ENCODE measurements around the gene SRPX2.
"Not testable (repeated sequence)": the region's sequence is repeated elsewhere in the genome, so short reads cannot be mapped to it uniquely, and the experiment has no call there.

Gene SRPX2

DNA sequence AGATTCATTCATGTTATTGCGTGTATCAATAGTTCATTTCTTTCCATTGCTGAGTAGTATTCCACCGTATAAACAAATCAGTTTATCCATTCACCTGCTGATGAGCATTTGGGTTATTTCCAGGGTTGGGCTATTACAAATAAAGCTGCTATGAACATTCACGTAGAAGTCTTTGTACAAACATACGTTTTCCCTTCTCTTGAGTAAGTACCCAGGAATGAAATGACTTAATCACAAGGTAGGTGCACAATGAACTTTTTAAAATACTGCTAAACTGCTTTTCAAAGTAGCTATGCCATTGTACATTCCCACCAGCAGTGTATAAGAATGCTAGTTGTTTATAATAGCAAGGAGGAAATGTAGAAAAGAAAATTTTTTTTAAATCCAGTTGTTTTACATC lies 52.0 kb downstream of the SRPX2 start:
- DNase-seq (ENCODE audit: low read depth in 1 of 2, low spot score in 1 of 2), result no peak

DNA sequence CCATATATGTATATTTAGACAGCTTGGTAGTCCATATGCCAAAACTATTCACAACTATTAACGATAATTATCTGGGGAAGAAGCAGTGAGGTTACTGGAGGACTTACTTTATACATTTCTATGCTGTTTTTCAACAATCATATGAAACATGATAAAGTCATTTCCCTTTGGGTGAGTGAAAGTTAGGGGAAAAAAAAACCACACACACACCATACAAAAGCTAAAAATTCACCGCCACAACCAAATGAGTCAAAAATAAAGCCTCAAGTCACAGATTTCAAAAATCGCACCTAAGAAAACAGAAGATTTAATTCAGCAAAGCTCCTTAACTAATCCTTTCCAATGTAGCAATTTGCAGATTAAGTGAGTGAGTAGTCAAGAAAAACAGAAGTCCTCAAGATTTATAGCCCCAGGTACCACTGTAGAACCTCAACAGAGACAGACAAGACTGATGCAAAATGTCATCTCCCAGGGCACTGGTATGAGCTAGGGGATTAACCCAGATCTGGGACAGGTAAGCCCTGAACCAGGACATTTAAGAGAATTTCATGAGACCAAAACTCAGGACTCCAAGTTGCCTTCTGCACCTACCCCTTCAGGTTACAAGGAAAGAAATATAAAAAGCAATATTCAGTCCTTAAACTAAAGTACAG lies 52.8 kb downstream of the SRPX2 start:
- no peak for DNase-seq (ENCODE audit: low read depth in 1 of 2, low spot score in 1 of 2)

DNA sequence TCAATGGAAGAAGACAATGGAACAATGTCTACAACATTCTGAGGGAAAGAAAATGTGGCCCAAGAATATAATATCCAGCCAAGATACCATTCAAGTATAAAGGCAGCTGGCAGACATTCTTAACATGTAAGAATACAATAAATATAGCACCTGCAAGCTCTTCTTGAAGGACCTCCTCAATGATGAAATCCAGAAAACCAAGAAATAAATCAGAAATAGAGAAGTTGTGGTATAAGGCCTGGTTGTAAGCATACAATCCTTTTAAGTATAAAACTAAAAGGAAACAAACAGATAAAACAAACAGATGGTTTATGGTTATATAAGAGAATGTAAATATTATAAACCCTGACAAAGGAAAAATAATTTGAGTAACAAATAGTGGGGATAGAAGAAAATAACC lies 54.6 kb downstream of the SRPX2 start:
- no peak for DNase-seq (ENCODE audit: low read depth in 1 of 2, low spot score in 1 of 2)

DNA sequence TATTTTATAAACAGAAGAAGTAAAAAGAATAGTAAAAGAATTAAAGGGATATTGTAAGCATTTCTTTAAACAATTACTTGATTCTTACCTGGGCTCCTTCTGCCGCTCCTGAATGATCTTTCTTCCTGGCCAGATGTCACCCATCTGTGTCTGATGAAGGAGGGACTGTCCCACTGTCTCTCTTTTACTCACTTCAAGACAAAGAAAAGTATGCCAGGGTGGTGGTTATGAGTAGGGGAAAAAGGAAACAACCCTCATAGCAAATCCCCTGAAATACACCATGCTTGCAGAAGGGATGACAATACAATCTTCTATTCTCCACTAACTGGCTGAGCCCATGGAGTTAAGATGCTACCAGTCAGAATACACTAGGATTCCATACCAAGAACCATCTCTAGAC lies 56.8 kb downstream of the SRPX2 start:
- no peak for DNase-seq (ENCODE audit: low read depth in 1 of 2, low spot score in 1 of 2)

DNA sequence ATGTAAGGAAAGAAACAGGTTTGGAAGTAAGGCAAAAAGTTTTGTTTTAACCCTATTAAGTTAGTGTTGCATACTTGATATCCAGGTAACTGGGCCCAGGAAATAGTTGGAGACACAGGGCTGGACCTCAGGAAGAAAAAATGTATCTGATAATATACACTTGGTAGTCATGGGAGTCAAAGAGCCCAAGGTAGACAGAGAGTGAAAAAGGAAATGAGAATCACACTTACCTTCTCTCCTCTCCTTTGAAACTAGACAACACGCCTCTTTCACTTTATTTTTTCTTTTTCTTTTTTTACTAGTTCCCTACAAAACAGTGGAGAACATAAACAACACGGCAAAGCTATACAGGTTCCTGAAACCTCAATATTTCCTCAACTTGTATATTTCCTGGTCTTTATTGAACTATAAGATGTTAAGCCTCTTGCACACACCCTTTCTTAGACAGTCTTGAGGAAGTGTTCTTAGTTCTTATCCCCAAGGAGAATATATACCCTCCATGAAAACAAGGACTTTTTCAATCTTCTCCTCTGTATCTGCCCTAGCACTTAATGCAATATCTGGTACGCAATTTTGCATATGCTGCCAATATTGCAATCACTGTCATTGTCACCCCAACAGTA lies 60.7 kb downstream of the SRPX2 start:
- no peak for DNase-seq (ENCODE audit: low read depth in 1 of 2, low spot score in 1 of 2)

DNA sequence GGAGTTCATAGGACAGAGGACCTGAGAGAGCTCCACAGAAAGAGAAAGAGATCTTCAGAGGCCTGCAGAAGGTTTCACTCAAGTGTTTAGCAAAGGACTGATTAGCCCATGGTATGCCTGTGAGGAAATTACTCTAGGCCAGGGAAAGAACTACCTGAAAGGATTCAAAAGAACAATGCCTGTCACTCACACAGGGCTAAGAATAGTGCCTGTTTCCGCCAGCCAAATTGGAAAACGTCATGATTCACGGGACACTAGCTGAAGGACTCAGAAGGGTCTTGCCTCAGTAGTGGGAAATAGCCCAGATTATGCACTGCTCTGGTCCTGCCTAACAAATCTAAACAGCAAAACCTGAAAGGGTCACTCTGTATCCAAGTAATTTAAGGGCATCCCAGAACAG lies 66.8 kb downstream of the SRPX2 start:
- no peak for DNase-seq (ENCODE audit: low read depth in 1 of 2, low spot score in 1 of 2)

DNA sequence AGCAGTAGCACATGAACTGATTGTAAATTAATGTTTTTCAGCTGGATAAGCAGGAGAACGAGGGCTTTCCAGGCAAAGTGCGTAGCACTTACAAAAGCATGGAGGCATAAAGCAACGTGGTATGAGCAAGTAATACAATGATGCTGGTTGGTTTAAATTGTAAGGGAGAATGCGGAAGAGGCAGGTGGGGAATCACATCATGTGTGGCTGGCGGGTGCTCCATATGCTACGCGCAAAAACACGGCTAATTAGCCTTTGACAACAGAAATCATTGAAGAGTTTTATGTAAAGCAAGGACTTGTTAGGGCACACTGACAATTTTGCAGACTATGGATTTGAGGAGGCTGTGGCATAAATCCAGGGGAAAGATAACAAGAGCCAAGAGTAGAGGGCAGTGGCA lies 73.4 kb downstream of the SRPX2 start:
- DNase-seq (ENCODE audit: low read depth in 1 of 2, low spot score in 1 of 2), result no peak

DNA sequence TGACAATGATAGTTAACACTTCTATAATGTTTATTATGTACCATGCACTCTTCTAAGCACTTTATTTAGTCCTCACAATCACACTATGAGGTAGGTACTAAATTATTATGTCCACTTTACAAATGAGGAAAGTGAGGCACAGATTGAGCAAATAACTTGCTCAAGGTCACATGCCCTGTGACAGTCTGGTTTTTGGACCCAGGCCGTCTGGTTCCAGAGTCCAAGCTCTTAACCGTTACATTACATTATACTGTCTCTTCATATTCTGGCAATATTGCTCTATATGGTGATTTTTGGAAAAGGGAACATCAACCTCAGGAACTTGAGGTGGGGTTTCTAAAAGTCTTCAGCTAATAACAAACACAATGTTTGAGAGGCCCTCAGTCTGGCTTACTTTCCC lies 75.1 kb downstream of the SRPX2 start:
- DNase-seq (ENCODE audit: low read depth in 1 of 2, low spot score in 1 of 2), result no peak

DNA sequence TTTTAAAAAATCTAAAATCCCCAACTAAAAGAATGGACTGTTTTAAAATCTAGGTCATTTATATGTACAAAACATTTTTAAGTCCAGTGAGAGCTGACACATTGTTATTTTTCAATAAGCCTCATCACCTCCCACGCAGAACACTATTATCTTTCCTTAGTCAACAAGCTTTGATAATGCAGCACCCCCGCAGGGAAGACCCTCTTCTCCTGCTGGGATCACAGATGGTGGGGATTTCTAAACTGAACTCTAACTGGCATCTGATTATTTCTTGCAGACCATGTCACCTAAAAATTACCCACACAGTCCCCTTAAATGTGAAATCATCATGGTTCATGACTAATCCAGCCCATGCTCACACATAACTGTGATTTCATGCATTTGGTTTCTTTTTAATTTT lies 76.3 kb downstream of the SRPX2 start:
- DNase-seq (ENCODE audit: low read depth in 1 of 2, low spot score in 1 of 2), result no peak

DNA sequence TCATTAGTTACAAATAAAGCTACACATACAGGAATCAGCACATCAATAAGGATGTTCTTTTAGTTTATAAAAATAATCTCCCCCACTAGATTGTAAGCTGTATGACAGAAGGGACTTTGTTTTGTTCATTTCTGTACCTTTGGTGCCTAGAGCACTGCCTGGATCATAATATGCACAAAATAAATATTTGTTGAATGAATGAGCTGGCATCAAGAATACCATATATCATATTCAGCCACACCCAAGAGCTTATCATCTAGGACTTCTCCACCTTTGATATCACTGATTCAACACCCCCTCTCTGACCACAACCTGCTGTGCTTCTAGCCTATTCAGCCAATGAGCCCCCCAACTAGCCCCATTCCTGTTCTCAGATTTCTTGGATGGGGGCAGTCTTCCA lies 77.3 kb downstream of the SRPX2 start:
- no peak for DNase-seq (ENCODE audit: low read depth in 1 of 2, low spot score in 1 of 2)

DNA sequence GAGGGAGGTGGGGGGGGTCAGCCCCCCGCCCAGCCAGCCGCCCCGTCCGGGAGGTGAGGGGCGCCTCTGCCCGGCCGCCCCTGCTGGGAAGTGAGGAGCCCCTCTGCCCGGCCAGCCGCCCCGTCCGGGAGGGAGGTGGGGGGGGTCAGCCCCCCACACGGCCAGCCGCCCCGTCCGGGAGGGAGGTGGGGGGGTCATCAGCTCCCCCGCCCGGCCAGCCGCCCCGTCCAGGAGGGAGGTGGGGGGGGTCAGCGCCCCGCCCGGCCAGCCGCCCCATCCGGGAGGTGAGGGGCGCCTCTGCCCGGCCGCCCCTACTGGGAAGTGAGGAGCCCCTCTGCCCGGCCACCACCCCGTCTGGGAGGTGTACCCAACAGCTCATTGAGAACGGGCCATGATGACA lies 80.0 kb downstream of the SRPX2 start:
- DNase-seq (ENCODE audit: low read depth in 1 of 2, low spot score in 1 of 2), result not testable (repeated sequence)
